Erythroblast (primary cell): Measurements from ENCODE around the gene EYS.

Source experiments
- GATA1 ChIP-seq: IDR thresholded peaks from 2 replicates; pipeline ENCODE4 v1.6.1; 2011; ENCODE audit warnings: low read depth, mild to moderate bottlenecking, control low read depth, low read length, moderate library complexity
- POLR2A ChIP-seq: IDR thresholded peaks from 2 replicates; pipeline ENCODE4 v1.6.1; 2011; ENCODE audit warnings: mild to moderate bottlenecking, low read length

GRCh38 chr6:65461121-65461520, 245.9 kb downstream of the EYS start:
- TF ChIP-seq POLR2A: no peak
- TF ChIP-seq GATA1: no peak
